OCI-LY1 (cell line): ENCODE measurements around the gene GBA2.

ENCODE experiments used
- CTCF ChIP-seq: fragments of 200-600 bp; sonication (generic), shearing (Covaris generic); IDR thresholded peaks from 2 replicates; pipeline ENCODE4 v1.5.1; 2017; ENCODE audit warnings: mild to moderate bottlenecking, antibody characterized with exemption, low read length, moderate library complexity, mixed read lengths
- EZH2 ChIP-seq: fragments of 200-600 bp; sonication (generic), shearing (Covaris generic); IDR thresholded peaks from 2 replicates; pipeline ENCODE4 v1.8.0; 2017; ENCODE audit warnings: borderline replicate concordance, mixed run types, mild to moderate bottlenecking, antibody characterized with exemption, low read length, moderate library complexity, mixed read lengths

- TF ChIP-seq EZH2, result no peak
- TF ChIP-seq CTCF, result no peak
Measured at GRCh38 chr9:35737143-35737542, 11.9 kb downstream of the GBA2 start.
